ENCODE measurements around the gene ADAMTS12.

Gene ADAMTS12

DNA sequence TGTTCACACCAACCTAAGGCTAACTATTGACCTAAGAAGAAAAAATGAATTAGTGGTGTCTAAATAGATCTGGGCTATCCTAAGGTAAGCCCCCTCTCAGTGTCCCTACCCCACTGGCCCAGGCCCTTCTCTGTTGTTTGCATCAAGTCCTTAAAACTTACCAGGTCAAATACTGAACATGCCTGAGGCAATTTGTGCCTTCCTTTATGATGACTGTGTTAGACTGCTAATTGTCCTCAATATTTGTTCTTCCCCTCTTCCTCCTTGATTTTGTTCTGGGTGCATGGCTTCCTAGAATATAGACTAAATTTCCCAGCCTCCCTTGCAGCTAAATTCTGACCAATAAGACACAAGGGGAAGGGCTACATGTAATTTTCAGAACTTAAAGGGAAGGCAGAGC is 199.9 kb downstream of the ADAMTS12 start:
- Histone ChIP-seq H3K27me3 (ENCODE audit: insufficient read depth, low read length) (no peaks in the 10 kb centered on the region), H3K36me3 (ENCODE audit: insufficient read depth, low read length) (no peaks in the 10 kb centered on the region), H2AFZ (ENCODE audit: low read depth, low read length) (no peak overlapping the region), H3K4me1 (ENCODE audit: insufficient read depth, low read length) (peaks cover 4% of the 10 kb centered on the region), H3K4me3 (ENCODE audit: low read length) (no peak overlapping the region), H3K9me3 (ENCODE audit: low read length) (peaks cover 4% of the 10 kb centered on the region)

DNA sequence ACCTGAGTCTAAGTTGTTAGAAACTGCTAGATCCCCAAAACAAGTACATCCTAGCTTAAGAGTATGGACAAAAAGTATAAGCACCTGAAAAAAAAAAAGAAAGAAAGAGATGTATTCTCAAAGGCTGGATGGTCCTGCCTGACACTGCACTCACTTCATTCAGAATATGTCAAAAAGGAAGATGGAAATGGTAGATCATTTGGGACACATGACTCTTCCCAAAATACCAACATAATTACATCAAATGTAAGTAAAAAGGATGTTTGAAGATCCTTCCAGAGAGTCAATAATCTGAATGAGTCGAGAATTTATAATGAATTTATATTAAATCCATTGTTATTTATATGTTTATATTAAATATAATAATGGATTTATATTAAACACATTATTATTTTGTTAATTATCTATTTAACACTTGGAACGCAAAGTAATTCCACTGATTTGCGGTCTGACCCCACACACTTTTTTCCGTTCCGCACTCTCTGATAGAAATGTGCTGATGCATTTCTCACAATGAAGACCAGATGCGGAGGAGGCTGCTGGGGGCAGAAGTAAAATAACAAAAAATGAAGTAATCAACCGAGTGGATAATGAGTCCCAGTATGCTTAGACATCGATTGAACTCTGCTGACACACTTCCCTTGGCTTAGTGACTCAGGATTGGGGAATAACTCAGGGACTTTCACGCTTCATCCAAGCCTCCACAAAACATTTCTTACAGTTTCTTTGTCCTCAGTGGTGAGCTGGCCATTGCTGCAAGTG is 201.2 kb downstream of the ADAMTS12 start:
- Histone ChIP-seq H2AFZ (ENCODE audit: low read depth, low read length) (no peak overlapping the region), H3K36me3 (ENCODE audit: insufficient read depth, low read length) (no peaks in the 10 kb centered on the region), H3K4me1 (ENCODE audit: insufficient read depth, low read length) (peaks cover 4% of the 10 kb centered on the region), H3K4me3 (ENCODE audit: low read length) (no peak overlapping the region), H3K9me3 (ENCODE audit: low read length) (peaks cover 4% of the 10 kb centered on the region), H3K27me3 (ENCODE audit: insufficient read depth, low read length) (no peaks in the 10 kb centered on the region)

- H3K27me3 ChIP-seq (ENCODE audit: insufficient read depth, low read length) = no peaks in the 10 kb centered on the region
- H3K4me3 ChIP-seq (ENCODE audit: low read length) = no peak overlapping the region
- H3K36me3 ChIP-seq (ENCODE audit: insufficient read depth, low read length) = no peaks in the 10 kb centered on the region
- H3K4me1 ChIP-seq (ENCODE audit: insufficient read depth, low read length) = peaks cover 4% of the 10 kb centered on the region
- no peak overlapping the region for H2AFZ ChIP-seq (ENCODE audit: low read depth, low read length)
- H3K9me3 ChIP-seq (ENCODE audit: low read length) = peaks cover 4% of the 10 kb centered on the region
Observed at GRCh38 chr5:33688526-33688925, 203.3 kb downstream of the ADAMTS12 start.

- H3K27me3 ChIP-seq (ENCODE audit: insufficient read depth, low read length) = no peaks in the 10 kb centered on the region
- H3K36me3 ChIP-seq (ENCODE audit: insufficient read depth, low read length) = no peaks in the 10 kb centered on the region
- H3K9me3 ChIP-seq (ENCODE audit: low read length) = peaks cover 4% of the 10 kb centered on the region
- H3K4me1 ChIP-seq (ENCODE audit: insufficient read depth, low read length) = peaks cover 4% of the 10 kb centered on the region
- no peak overlapping the region for H3K4me3 ChIP-seq (ENCODE audit: low read length)
- H2AFZ ChIP-seq (ENCODE audit: low read depth, low read length) = no peak overlapping the region
Observed at GRCh38 chr5:33688066-33688465, 203.7 kb downstream of the ADAMTS12 start.

GRCh38 chr5:33685873-33686755 is 205.7 kb downstream of the ADAMTS12 start:
- no peaks in the 10 kb centered on the region for H3K36me3 ChIP-seq (ENCODE audit: insufficient read depth, low read length)
- no peak overlapping the region for H3K4me3 ChIP-seq (ENCODE audit: low read length)
- H2AFZ ChIP-seq (ENCODE audit: low read depth, low read length) = no peak overlapping the region
- H3K27me3 ChIP-seq (ENCODE audit: insufficient read depth, low read length) = no peaks in the 10 kb centered on the region
- peaks cover 4% of the 10 kb centered on the region for H3K4me1 ChIP-seq (ENCODE audit: insufficient read depth, low read length)
- H3K9me3 ChIP-seq (ENCODE audit: low read length) = no peaks in the 10 kb centered on the region

- Histone ChIP-seq H3K4me3 (ENCODE audit: low read length) (no peak overlapping the region), H3K9me3 (ENCODE audit: low read length) (no peaks in the 10 kb centered on the region), H3K4me1 (ENCODE audit: insufficient read depth, low read length) (peaks cover 4% of the 10 kb centered on the region), H2AFZ (ENCODE audit: low read depth, low read length) (no peak overlapping the region), H3K27me3 (ENCODE audit: insufficient read depth, low read length) (no peaks in the 10 kb centered on the region), H3K36me3 (ENCODE audit: insufficient read depth, low read length) (no peaks in the 10 kb centered on the region)
Observed at GRCh38 chr5:33684496-33685159, 207.2 kb downstream of the ADAMTS12 start.

- H3K36me3 ChIP-seq (ENCODE audit: insufficient read depth, low read length) = no peaks in the 10 kb centered on the region
- no peaks in the 10 kb centered on the region for H3K4me1 ChIP-seq (ENCODE audit: insufficient read depth, low read length)
- H3K4me3 ChIP-seq (ENCODE audit: low read length) = no peak overlapping the region
- no peaks in the 10 kb centered on the region for H3K9me3 ChIP-seq (ENCODE audit: low read length)
- no peaks in the 10 kb centered on the region for H3K27me3 ChIP-seq (ENCODE audit: insufficient read depth, low read length)
- H2AFZ ChIP-seq (ENCODE audit: low read depth, low read length) = no peak overlapping the region
Observed at GRCh38 chr5:33679791-33680190, 212.0 kb downstream of the ADAMTS12 start.

- Histone ChIP-seq H3K36me3 (ENCODE audit: insufficient read depth, low read length) (no peaks in the 10 kb centered on the region), H3K4me3 (ENCODE audit: low read length) (no peak overlapping the region), H2AFZ (ENCODE audit: low read depth, low read length) (no peak overlapping the region), H3K9me3 (ENCODE audit: low read length) (no peaks in the 10 kb centered on the region), H3K4me1 (ENCODE audit: insufficient read depth, low read length) (no peaks in the 10 kb centered on the region), H3K27me3 (ENCODE audit: insufficient read depth, low read length) (no peaks in the 10 kb centered on the region)
Observed at GRCh38 chr5:33675958-33676464, 215.8 kb downstream of the ADAMTS12 start.

- H3K4me1 ChIP-seq (ENCODE audit: insufficient read depth, low read length) = no peaks in the 10 kb centered on the region
- H3K4me3 ChIP-seq (ENCODE audit: low read length) = no peak overlapping the region
- H3K36me3 ChIP-seq (ENCODE audit: insufficient read depth, low read length) = no peaks in the 10 kb centered on the region
- no peak overlapping the region for H2AFZ ChIP-seq (ENCODE audit: low read depth, low read length)
- H3K9me3 ChIP-seq (ENCODE audit: low read length) = no peaks in the 10 kb centered on the region
- no peaks in the 10 kb centered on the region for H3K27me3 ChIP-seq (ENCODE audit: insufficient read depth, low read length)
Observed at GRCh38 chr5:33671700-33672291, 220.0 kb downstream of the ADAMTS12 start.

DNA sequence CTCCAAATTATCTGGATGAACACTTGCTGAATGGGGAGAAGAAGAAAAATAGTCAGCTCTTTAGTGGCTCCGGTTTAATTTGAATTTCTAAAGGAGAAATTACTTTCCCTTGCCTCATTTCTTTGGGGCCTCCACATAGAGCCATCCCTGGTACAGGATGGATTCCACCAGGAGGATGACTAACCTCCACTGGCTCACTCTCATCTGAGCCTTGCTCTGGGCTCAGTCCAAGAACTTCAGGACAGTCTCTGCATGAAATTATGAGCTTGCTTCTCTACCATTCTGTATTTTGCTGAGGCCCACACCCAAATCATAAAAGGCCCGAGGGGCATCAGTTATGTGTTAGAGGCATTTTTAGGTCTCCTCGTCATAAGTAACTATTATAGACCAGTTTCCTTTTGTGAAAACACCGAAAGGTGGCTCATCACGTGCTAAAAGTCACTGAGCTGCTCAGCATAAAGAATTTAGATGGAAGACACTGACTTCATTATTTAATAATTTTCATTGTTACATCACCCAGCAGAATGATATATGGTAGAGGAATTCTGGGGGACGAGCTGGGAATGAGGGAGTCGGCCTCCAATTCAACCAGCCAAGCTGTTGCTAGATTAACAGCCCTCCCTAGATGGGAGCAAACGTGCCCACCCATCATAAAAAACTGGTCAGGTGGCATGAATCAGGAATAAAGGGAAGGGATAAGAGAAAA is 228.9 kb downstream of the ADAMTS12 start:
- Histone ChIP-seq H3K4me3 (ENCODE audit: low read length) (no peak overlapping the region), H3K9me3 (ENCODE audit: low read length) (no peaks in the 10 kb centered on the region), H3K36me3 (ENCODE audit: insufficient read depth, low read length) (no peaks in the 10 kb centered on the region), H3K27me3 (ENCODE audit: insufficient read depth, low read length) (no peaks in the 10 kb centered on the region), H3K4me1 (ENCODE audit: insufficient read depth, low read length) (no peaks in the 10 kb centered on the region), H2AFZ (ENCODE audit: low read depth, low read length) (no peak overlapping the region)

DNA sequence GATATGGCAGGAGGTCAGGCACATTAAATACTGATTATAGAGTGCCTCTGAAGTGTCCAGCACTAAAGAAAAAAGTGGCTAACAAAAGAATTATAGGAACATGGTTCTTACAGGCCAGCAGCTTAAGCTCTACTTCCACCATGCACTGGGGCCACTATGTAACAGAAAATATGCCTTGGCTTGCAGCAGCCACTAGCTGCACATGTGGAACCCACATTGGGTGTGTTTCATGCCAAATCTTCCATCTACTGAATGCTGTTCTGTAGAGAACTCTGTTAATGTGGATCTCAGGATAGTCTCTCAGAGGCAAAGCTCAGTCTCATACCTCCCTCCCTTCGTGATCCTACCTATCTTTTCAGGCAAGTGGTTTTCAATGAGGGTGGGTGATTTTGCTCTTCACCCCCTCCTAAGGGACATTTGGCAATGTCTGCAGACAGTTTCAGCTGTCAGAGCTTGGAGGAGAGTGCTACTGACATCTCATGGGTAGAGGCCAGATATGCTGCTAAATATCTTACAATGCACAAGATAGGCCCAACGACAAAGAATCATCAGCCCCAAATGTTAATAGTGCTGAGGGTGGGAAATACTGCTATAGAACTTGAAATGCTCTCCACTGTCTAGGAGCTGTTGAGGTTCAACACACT is 232.1 kb downstream of the ADAMTS12 start:
- no peaks in the 10 kb centered on the region for H3K4me1 ChIP-seq (ENCODE audit: insufficient read depth, low read length)
- H3K4me3 ChIP-seq (ENCODE audit: low read length) = no peak overlapping the region
- no peaks in the 10 kb centered on the region for H3K27me3 ChIP-seq (ENCODE audit: insufficient read depth, low read length)
- H3K9me3 ChIP-seq (ENCODE audit: low read length) = no peaks in the 10 kb centered on the region
- no peak overlapping the region for H2AFZ ChIP-seq (ENCODE audit: low read depth, low read length)
- no peaks in the 10 kb centered on the region for H3K36me3 ChIP-seq (ENCODE audit: insufficient read depth, low read length)

All from neuron (in vitro differentiated cells).